ENCODE results near the gene TWNK.

The TWNK gene

DNA sequence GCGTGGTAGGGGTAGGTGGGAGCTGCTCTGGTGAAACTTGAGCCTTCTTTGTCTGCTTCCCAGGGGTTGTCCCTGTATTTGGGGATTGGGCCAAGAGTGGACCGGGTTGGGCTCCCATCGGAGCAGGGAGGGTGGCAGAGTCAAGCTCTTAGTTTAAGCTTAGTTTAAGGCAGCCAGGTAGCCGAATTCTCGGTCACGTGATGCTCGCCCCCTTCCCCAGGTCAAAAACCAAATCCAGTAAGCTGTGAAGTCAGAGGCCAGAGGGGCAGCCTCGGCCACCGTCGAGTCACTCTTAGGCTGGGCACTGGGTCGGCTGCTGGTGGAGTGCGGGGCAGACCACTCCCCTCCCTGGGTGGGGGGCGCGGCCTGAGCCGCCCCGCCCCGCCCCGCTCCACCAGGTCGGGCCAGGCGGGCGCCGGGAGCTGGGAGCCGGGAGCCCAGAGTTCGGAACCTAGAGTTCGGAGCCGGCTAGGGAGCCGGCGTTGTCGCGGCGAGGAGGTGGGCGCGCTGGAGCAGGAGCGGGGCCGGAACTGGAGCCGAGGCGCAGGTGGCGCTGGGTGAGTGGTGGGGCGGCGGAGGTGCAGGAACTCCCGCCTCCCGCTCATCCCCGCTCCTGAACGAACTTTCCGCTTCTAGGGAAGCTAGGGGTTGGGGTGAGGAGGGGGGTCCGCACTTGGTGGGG is 9.5 kb downstream of the TWNK start:
- DNase-seq (ENCODE audit: low read depth in 1 of 2, low spot score in 1 of 2), result no peak

DNA sequence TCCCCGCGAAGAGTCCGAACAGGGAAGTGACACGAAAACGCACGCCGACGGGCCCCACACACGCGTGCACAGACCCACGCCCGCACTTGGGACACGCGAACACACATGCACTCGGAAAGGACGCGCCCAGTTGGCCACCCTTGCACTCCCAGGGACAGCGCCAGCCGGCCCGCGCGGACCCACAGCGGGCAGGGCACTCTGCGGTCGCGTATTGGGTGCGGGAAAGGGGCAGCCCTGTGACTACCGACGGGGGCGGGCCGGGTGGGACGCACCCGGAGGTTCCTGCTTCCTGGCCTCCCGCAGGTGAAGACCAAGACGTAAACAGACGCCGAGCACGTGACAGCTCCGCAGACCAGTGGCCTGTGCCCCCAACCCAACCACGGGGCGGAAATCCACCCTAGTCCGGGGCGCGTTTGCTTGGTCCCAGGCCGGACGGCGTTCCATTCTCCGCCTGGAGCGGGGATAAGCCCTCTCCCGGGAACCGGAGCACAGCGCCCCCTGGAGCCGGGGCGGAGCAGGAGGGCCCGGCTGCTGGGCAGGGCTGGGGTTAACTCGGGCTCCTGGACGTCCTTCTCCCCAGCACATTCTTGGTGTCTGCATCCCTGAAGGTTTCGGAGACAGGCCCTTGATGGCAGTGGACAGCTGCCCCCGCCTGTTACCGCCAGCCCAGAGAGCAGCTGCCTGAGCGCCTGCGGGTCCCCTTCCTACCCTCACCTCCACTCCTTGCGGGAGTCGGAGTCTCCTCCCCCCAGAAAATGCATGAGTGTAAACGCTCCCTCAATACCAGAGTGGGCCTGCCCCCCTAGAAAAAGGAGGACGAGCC is 10.2 kb downstream of the TWNK start:
- DNase-seq (ENCODE audit: low read depth in 1 of 2, low spot score in 1 of 2), result peak; percentile 54 to 61

DNA sequence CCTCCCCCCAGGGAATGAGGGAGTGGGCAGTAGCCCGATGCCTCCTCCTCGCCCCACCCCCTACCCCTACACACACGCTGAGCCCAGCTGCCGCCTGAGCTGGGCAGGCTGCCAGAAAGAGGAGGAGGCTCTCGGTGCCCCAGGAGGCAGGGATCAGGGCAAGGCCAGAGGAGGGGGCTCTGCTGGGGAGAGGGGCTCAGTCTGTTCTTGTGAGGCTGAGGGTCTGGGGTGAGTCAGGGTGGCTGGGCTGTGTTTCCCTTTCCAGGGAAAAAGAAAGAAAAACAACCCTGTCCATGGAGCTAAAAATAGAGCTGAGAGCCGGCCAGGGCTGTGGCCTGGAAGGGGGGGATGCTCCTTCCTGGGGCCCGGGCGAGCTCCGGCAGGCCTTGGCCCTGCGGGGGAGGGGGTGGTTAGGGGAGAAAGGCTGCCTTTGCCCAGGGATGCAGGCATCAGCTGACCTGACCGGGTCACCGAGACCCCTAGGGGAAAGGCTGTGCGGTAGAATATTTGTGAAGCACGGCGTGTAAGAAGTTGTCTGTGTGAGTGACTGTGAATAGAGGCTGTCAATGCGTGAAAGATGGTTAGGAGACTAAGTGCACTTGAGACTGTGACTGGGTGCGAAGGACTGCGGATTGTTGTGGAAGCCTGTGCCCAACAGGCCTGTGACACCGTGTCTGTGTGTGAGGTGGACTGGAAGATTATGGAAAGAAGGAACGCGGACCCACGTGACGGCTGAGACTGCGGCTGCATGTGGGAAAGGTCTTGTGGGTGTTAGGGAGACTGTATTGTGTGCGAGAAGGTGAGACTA is 11.0 kb downstream of the TWNK start:
- DNase-seq (ENCODE audit: low read depth in 1 of 2, low spot score in 1 of 2), result peak; percentile 38 to 48

DNA sequence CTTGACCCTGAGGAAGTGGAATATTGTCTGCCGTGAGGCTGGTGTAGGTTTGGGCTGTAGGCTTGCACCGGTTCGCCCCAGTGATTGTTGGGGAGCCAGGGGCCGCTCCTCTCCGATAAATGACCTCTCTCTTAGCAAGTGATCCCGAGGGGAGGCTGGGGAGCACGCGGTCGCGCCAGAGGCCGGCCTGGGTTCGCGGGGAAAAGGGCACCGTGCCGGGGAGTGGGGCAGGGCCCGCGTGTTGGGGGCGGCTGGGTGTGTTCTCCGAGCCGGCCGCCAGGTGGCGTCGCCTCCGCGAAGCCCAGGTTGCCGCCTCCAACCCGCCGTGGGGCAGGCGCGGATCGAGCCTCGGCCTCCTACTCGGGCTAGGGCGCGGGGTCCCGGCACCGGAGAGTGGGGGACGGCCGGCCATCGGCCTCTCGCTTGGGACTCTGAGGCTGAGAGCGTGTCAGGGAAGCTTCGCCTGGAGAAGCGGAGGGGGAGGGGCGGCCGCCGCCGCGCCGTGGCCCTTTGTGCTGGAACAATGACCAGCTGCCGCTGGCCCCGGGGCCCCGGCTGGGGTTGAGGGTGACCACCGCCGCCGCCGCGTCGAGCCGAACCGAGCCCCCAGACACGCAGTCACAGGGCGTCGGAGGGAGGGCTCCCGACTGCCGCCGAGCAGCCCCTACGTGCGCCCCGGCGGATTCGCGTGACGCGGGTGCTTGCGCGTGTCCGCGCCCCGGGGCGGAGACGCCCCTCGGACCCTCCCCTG is 11.8 kb downstream of the TWNK start:
- peak; percentile 59 to 67 for DNase-seq (ENCODE audit: low read depth in 1 of 2, low spot score in 1 of 2)

DNA sequence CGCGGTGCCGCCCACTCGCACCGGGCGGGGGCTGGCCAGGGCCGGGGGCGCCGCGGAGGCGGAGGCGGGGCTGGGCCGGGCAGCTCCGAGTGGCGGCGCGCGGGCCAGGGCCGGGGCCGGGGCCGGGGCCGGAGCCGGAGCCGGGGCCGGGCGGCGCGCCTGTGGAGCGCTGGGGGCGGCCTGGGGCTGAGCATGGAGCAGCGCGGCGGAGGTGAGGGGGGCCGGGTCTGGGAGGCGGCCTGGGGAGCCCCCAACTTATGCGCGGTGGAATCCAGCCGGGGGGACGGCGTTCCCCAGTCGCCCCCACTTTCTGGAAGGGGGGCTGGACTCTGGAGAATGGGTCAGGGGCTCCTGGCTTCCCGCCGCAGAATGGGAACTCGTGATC is 12.4 kb downstream of the TWNK start, which contains the start of gene LZTS2:
Gene LZTS2 (plus strand): TSS at position 67 of the 385 bp plus-strand sequence. CDS start 2,731 bp downstream, outside the sequence.
- no peak for DNase-seq (ENCODE audit: low read depth in 1 of 2, low spot score in 1 of 2)

DNA sequence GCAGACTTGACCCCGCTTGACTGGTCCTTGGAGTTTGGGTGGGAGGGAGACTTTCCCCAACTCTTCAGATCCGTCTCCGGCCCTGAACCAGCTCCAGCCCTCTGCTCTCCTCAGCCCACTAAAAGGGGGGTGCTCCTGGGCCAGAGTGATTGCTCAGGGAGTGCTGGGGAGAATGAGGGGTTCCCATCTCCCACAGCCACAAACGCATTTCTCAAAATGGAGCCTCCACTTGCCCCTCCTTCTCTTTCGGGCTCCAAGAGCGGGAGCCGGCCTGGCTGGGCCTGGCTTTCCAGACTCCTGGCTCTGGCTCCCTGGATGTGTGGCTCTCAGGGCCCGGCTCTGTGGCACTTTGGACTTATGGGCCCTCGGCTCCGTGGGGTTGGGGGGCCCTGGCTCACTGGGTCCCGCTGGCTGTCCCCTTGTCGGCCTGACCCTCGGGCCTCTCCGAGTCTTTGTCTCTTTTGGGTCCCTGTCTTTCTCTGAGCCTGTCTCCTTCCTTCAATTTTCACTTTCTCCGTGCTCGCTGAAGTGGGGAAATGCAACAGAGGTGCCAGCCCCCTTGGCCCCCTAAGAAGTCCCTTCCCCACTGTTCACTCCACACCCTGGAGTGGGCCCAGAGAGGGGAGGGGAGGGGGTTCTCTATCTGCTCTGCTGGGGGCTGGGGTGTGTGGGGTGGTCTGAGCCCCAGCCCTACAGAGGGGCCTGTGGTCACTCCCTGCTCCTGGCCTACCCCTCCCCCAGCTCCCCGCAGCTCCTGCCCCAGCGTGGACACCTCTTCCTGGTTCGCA is 13.0 kb downstream of the TWNK start:
- no peak for DNase-seq (ENCODE audit: low read depth in 1 of 2, low spot score in 1 of 2)

DNA sequence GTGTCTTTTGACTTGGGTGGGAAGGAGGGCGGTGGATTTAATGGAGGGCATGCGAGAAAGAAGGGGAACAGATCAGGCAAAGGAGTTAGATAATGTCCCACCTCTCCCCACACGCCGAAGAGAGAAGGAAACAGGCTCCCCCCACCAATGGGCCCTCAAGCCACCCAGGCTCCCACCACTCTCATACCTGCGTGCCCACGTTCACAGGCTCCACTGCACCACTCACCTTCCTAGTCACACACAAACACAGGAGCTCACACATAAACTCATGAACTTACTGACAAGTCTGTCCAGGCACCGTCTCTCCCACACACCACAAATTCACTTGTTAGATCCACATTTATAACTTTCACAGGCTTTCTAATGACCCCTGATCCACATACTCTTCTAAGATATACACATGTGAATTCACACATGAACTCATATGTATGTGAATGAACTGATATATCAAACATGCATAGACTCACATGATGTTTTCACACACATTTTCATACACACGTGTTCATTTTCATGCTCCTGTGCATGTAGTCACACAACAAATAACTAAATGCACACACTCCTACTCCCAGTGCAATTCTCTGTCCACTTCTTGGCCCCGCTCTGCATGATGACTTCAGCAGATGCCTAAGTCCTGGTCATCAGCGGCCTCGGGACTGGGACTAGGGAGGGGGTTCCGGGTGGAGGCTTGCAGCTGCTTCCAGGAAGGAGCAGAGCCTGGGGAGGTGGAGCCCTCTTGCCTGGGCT is 13.7 kb downstream of the TWNK start:
- DNase-seq (ENCODE audit: low read depth in 1 of 2, low spot score in 1 of 2), result no peak

DNA sequence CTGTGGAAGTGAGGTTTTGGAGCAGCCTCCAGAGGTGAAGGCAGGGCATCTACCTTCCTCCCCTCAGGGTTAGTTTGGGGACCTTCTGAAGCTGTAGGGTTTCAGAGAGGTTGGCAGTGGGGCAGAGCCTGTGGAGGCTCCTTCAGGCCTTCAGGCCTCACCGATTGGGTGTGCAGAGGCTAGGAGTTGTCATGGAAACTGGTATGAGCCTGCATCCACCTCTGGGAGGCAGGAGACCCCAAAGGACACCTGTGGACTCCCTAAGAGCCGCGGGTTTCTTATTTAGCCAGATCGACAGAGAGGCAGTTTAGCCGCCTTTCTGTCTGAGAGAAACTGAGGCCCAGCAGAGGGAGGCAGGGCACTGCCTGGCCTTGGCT is 14.3 kb downstream of the TWNK start:
- no peak for DNase-seq (ENCODE audit: low read depth in 1 of 2, low spot score in 1 of 2)

DNA sequence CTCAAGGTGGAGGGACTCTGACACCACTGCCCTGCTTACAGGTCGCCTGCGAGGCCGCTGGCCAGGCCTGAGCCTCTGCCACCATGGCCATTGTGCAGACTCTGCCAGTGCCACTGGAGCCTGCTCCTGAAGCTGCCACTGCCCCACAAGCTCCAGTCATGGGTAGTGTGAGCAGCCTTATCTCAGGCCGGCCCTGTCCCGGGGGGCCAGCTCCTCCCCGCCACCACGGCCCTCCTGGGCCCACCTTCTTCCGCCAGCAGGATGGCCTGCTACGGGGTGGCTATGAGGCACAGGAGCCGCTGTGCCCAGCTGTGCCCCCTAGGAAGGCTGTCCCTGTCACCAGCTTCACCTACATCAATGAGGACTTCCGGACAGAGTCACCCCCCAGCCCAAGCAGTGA is 15.1 kb downstream of the TWNK start:
- DNase-seq (ENCODE audit: low read depth in 1 of 2, low spot score in 1 of 2), result no peak

DNA sequence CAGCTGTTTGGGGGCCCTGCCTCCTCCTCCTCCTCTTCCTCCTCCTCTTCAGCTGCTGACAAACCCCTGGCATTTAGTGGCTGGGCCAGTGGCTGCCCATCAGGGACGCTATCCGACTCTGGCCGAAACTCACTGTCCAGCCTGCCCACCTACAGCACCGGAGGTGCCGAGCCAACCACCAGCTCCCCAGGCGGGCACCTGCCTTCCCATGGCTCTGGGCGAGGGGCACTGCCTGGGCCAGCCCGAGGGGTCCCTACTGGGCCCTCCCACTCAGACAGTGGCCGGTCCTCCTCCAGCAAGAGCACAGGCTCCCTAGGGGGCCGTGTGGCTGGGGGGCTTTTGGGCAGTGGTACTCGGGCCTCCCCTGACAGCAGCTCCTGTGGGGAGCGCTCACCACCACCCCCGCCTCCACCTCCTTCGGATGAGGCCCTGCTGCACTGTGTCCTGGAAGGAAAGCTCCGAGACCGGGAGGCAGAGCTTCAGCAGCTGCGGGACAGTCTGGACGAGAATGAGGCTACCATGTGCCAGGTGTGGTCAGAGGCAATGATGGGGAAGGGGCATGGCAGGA is 16.4 kb downstream of the TWNK start:
- DNase-seq (ENCODE audit: low read depth in 1 of 2, low spot score in 1 of 2), result no peak

DNA sequence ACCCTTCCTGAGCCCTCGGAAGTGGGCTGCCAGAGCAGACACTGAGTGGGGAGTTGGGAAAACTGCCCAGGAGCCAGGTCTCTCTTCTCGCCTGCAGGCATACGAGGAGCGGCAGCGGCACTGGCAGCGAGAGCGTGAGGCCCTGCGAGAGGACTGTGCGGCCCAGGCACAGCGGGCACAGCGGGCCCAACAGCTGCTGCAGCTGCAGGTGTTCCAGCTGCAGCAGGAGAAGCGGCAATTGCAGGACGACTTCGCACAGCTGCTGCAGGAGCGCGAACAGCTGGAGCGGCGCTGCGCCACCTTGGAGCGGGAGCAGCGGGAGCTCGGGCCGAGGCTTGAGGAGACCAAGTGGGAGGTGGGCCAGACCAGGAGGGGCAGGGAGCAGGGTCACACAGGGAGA is 18.0 kb downstream of the TWNK start:
- no peak for DNase-seq (ENCODE audit: low read depth in 1 of 2, low spot score in 1 of 2)

DNA sequence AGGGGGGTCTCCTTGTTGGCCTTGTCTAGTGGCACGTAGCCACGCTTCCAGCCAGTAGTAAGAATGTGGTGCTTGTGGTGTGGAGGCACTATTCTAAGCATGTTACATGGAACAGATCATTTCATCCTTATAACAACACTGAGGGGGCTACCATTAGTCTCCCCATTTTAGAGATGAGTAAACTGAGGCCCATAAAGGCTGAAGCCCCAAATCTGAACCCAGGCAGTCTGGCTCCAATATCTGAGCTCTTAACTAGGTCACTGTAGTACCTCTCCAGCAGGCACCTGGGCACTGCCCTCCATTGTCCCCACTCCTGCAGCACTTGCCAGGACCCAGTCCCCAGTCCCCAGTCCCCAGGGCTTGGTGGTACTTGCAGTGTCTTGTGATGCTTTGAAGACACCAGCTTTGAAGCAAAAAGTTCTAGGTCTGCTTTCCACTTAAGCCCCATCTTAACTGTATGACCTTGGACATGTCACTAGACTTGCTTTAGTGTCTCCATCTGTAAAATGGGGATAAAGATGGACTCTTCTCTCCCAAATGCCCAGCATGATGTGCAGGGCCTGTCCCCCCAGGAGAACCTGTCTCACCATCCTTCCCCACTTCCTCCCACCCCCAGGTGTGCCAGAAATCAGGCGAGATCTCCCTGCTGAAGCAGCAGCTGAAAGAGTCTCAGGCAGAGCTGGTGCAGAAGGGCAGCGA is 18.7 kb downstream of the TWNK start:
- DNase-seq (ENCODE audit: low read depth in 1 of 2, low spot score in 1 of 2), result no peak

DNA sequence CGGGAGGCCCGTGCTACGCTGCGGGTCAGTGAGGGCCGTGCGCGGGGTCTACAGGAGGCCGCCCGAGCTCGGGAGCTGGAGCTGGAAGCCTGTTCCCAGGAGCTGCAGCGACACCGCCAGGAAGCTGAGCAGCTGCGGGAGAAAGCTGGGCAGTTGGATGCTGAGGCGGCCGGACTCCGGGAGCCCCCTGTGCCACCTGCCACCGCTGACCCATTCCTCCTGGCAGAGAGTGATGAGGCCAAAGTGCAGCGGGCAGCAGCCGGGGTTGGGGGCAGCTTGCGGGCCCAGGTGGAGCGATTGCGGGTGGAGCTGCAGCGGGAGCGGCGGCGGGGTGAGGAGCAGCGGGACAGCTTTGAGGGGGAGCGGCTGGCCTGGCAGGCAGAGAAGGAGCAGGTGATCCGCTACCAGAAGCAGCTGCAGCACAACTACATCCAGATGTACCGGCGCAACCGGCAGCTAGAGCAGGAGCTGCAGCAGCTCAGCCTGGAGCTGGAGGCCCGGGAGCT is 19.3 kb downstream of the TWNK start:
- no peak for DNase-seq (ENCODE audit: low read depth in 1 of 2, low spot score in 1 of 2)

DNA sequence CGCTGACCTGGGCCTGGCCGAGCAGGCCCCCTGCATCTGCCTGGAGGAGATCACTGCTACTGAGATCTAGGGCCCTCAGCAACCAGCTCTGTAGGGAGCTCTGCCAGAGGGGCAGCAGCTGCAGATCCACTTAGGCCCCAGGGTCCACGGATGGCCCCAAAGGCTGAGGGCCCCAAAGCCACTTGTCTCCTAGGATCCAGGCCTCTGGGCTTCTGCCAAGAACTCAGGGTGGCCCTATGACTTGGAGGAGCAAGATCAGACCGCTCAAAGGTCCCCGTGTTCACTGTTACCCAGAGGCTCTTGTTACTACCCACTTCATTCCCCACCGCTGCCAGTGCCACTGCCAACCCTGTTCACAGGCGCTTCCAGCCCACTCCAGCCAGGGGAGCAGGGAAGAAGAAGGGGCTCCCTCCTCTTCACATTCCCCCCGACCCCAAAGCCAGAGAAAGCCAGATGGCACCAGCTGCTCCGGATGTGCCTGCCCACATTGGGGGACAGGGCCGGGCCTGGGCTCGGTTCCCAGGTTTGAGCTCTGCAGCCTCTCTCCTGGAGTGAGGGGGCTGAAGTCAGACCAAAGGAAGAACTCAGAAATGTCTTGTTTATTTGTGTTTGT is 19.9 kb downstream of the TWNK start:
- DNase-seq (ENCODE audit: low read depth in 1 of 2, low spot score in 1 of 2), result no peak

DNA sequence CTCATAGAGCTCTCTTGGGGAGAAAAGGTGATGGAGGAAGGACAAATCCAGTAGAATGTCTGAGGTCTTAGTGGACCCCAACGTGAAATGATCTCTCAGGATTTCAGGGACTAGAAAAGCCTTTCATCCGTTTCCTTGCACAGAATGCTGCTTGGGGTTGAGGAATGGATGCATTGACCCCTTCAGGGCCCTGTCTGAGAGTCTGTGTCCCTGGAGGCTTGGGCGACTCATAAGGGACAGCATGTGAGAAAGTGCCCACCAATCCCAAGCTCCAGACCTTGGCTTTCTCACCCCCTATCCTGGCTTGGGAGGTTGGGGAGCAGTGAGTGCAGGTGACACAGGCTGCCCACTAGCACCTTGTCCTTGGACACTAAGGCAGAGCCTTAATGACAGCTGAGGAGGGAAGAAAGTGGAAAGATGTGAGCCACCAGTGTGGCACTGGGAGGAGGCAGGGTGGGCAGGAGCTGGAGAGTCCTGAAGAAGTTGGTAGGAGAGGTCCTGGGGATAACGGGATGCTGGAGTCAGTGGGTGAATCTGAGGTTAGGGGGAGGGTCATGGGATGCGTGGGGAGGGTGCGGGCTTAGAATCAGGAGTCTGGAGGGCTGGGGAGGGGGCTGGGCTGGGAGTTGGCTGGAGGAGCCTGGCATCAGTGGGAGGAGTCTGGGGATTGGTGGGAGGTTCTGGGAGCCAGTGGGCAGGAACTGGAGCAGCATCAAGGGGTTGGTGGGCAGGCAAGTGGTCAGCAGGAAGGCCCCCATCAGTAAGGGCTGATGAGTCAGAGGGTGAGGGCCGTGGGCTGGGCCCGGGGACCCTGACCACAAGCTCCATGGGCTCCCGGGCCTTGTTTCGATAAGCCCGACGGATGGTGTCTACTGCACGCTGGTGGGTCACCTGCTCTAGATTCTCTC is 20.8 kb downstream of the TWNK start:
- DNase-seq (ENCODE audit: low read depth in 1 of 2, low spot score in 1 of 2), result no peak

DNA sequence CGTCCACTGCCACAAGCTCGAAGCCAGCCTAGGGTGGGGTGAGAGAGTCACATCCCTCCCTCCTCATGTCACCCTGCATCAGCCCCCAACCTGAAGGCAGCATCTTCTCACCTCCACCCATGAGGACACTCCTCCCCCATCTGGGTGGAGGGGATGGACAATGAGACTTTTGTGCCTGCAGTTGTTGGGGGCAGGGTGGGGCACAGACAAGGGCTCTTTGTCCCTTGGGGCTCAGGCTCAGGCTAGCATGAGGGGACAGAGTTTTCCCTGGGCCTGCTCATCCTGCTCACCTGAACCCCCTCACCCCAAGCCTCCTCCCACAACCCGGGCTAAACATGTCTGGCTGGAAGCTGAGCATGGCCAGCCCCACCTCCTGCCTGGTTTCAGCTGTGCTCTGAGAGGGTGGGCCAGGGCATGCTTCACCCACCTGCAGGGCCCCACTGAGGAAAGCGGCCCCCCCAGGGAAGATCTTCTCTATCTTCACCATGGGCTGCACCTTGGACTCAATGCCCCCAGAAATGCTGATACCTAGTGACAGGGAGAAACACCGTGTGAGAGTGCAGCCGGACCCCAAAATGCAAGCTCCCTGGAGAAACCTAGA is 21.6 kb downstream of the TWNK start:
- no peak for DNase-seq (ENCODE audit: low read depth in 1 of 2, low spot score in 1 of 2)

DNA sequence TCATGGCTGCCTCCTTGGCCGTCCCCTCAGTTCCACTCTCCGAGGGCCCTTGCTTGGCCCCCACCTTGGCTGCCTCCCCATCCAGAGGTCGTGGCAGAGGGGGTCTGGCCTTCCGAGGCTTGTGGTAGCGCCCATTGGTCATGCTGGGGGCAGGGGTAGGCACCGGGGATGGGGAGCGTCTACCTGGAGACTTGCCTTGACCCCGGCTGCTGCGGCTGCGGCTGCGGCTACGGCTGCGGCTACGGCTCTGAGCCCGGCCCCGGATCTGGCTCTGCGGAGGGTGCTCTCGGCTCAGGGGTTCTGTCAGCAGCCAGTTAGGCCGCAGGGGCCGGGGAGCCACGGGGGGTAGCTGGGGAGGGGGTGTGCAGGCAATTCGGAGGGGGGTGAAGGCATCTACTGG is 23.0 kb downstream of the TWNK start:
- no peak for DNase-seq (ENCODE audit: low read depth in 1 of 2, low spot score in 1 of 2)

All from activated T-helper 1 cell treated with anti-CD3 and anti-CD28 coated beads, Interleukin-2, amount 50 U/mL, for 16 hours (primary cell).